CD4-positive, alpha-beta T cell treated with Interleukin-1 beta for 1 hour (primary cell): Measurements from ENCODE around the gene LCN2.

Experiments
- DNase-seq, 2 donors: peaks; one replicate each; pipeline ENCODE4 v3.0.0-alpha.2; 2020 to 2022

LCN2 gene

GRCh38 chr9:128115187-128116103 lies 33.8 kb upstream of the LCN2 start:
- DNase-seq = peak; percentile 22 to 76

DNA sequence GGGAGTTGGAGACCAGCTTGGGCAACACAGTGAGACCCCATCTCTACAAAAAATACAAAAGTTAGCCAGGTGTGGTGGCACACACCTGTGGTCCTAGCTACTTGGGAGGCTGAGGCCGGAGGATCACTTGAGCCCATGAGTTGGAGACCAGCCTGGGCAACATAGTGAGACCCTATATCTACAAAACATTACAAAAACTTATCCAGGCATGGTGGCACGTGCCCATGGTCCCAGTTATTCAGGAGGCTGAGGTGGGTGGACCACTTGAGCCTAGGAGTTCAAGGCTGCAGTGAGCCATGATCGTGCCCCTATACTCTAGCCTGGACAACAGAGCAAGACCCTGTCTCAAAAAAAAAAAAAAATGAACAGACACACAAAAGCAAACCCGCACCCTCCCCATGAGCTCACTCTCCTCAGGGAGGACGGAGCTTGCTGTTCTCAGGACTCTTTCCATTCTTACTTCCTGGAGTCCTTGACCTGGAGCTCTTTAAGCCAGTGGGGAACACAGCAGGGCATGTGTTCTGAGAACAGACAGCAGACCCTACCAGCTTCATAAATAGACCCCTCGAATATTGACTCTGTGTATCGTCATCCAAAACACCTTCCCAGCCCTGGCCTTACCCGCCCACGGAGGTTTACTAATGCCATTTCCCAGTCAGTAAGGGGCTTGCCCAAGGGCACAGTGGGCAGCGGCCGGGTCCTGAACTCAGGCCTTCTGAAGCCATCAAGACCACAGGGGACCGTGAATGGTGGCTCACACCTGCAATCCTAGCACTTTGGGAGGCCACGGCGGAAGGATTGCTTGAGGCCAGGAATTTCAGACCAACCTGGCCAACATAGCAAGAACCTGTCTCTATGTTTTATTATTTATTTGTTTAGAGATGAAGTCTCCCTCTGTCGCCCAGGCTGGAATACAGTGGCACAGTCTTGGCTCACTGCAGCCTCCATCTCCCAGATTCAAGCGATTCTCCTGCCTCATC lies 32.9 kb upstream of the LCN2 start:
- DNase-seq = no peak

DNA sequence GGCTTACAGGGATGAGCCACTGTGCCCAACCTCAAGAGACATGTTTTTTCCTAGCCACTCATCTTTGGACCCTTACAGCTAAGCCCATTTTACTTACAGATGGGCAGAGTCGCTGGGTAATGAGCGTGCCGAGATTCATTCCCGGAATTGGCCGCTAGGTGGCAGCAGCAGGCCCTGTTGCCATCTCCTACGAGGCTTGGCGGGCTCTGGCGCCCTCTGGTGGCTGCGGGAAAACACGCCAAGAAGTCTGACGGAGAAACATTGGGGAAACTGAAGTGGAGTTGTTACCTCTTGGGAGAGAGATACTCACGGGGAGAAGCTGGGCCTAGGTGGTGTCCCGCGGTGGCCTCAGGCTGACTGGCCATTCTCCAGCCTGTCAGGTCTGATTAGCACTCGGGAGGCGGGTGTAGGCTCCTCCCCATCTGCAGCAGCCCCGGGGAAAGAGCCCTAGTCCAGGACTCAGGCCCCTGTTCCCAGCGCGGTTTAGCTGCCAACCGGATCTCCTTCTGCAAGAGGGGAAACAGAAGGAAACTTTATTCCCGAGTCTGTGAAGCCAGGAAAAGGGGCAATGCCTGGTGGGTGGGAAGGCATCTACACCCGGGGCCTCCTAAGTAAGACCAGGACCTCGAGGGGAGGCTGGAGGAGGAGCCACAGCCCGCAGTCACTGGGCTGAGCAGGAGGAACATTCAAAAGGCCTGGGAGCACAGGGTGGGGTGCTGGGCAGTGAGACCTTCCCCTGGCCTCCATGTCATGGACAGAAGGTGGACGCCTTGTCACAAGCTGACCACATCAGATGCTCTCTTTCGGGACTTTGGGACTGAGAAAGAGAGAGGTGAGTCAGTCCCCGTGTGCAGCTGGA lies 31.4 kb upstream of the LCN2 start:
- DNase-seq = peak; percentile 91 to 94

GRCh38 chr9:128118472-128118857 lies 30.8 kb upstream of the LCN2 start:
- no peak for DNase-seq

DNA sequence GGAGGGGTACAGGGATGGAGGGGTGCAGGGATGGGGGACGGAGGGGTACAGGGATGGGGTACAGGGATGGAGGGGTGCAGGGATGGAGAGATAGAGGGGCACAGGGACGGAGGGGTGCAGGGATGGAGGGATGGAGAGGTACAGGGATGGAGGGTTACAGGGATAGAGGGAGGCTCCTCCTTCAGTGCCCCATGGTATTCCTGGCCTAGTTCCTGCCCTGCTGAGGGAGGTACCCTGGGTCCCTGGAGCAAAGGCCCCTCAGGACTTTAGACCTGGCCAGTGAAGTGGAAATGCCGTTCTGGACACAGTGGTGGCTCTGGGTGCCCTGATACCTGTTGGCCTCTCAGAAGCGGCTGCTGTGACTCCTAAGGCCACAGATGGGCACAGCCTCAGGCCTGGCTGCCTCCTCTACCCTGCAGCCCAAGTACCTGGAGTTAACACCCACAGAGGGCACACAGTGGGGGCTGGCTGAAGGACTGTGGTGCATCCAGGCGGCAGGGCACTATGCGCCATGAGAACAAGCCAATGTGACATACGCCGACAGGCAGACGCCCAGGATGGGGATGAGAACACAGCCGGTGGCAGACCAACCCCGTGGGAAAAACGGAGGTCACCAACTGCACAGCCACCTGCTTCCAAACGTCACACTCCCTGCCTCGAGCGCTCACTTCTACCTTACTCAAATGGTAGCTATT lies 30.1 kb upstream of the LCN2 start:
- DNase-seq = no peak

DNA sequence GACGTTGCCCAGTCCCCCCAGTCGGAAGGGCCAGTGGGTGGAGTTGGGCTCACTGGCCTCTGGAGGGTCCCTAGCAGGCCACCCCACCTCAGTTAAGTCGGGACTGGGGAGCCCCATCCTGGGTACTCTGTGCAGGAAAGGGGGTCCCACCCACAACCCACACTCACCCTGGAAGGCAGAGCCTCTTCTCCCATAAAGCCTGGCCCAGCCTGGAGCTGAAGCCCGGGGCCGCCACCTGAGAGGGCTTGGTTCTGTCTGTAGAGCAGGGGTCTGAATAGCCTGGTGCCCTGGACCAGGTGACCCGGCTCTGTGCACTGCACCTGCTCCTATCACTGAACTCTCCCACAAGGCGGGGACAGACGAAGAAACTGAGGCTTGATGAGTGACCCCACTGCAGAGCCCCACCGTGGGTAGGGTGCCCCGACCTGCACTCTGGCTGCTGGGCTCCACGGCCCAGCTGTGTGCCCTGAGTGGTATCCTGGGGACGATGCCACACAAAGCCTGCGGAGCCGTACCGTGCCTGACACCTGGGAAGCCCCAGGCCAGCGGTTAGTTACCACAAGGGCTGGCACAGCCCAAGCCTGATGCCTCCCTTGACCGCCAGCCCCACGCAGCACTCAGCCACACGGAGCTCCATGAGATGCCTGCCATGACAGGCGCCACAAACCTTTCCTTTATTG lies 29.1 kb upstream of the LCN2 start:
- DNase-seq = no peak

DNA sequence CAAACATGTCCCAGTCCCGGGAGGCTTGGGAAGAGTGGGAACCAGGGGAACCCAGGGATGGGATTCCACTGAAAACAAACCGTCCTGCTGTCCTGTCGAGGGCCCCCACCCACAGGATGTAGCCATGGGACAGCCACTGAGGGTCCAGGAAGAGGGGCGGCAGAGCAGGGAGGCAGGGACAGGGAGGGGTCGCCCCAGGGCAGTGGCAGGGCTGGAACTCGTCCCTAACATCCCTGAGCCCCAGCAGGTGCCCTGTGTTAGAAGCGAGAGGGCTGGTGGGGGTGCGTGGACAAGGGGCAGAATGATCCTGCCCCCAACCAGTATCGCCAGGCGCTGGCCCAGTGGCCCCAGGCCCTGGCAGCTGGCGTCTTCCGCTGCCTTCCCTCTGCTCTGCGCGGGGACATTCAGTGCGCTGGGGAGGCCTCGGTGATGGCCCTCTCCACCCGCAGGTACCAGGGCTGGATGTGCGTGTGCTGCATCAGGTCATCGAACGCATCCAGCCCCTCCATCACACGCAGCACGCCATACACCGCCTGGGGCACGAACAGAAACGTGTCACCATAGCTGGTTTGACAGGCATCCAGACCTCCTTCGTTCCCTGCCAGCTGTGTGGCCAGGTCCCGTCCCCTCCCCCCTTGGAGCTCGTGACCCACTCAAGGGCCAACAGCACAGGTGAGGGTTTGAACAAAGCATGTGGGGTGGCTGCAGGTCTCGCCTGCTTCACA lies 28.4 kb upstream of the LCN2 start:
- DNase-seq = no peak

DNA sequence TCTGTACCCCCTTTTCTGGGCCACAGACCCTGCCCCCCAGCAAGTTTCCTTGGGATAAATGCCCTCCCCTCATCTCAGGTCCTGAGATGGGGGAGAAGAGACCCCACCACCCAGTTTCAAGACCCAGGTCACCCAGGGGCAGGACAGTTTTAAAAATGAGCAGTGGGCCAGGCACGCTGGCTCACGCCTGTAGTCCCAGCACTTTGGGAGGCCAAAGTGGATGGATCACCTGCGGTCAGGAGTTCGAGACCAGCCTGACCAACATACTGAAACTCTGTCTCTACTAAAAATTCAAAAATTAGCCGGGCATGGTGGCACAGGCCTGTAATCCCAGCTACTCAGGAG lies 27.8 kb upstream of the LCN2 start:
- no peak for DNase-seq

- no peak for DNase-seq
These were observed 27.1 kb upstream of the LCN2 start for GRCh38 chr9:128121924-128122808.

- no peak for DNase-seq
These were observed 26.5 kb upstream of the LCN2 start for GRCh38 chr9:128122809-128123175.

DNA sequence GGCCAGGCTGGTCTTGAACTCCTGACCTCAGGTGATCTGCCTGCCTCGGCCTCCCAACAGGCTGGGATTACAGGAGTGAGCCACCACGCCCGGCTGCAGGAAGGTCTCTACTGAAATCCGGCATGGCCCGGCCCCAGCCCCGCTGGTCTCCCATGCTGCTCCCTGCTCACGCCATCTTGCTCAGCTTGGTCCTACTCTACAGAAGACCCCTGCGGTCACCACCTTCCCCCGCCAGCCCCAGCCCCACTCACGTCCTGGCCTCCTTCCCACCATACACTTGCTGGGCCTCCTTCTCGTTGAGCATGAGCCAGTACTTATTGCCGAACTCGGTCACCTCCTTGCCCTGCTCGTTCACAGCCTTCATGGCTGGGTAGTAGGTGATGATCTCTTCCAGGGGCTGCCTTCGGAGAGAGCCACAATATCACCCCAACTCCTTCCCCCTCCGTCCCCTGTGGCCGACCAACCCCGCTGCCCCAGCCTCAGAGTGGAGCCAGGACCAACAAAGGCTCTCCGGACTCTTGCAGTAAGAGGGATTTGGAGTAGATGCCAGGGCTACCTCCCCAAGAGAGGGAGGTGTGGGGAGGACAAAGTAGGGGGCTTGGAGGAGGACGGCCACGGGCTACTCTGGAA lies 25.7 kb upstream of the LCN2 start:
- no peak for DNase-seq

GRCh38 chr9:128124451-128124850 lies 24.8 kb upstream of the LCN2 start:
- no peak for DNase-seq

DNA sequence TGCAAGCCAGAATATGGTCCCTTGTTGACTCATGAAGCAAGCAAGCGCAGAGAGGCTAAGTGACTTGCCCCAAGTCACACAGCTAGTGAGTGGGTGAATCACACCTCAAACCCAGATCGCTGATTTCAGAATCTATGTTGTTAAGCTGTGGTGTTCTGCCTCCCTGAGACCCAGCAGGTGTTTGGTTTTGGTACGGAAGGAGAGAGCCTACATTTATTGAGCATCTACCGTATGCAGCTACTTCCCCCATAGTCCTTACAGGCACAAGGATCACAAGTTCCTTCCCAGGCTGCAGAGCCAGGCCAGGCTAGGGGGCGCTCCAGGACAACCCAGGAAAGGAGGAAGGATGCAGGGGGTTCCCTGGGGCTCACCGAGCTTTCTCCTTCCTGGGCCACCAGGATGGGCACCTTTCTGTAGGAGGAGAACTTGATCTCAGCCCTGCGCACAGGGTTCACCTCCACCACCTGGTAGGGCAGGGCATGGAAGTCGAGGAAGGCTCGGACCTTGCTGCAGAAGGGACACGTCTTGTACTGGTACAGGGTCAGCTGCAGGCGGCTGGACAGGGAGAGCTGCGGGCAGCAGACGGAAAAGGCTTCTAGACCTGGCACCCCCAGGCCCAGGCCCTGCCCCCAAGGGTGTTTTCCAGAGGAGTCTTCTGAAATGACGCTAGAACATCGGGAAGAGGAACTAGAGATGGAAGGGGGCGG lies 24.2 kb upstream of the LCN2 start:
- DNase-seq = peak; percentile 40 to 52

DNA sequence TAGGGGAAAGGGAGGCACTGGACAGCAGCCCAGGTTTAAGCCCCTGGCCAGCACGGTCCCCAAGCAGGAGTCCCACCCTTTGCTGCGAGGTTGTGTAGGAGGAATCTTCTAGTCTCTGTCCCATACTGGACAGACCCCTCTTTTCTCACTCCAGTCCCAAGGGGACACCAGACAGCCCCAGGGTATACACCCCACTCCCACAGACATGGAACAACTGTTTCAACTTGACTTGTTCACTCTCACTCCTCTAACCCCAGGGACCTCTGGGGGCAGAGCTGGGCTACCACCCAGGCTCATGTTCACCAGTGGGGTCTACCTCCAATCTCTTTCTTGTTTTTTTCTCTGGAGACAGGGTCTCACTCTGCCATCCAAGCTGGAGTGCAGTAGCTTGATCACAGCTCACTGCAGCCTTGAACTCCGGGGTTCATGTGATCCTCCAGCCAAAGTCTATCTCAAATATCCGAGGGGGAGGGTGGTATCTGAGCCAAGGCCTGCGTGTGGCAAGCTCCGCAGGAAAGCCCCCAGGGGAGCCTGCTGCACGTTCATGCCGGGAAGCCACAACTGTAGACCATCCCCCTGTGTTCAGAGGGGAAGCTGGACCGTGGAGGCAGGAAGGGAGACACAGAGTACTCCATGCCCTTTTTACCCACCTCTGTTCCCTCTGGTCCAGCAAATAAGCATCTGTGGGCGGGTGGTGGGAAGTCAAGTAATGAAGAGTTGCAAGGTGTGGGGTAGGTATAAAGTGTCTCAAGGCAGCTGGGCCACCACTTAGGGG lies 23.5 kb upstream of the LCN2 start:
- no peak for DNase-seq

DNA sequence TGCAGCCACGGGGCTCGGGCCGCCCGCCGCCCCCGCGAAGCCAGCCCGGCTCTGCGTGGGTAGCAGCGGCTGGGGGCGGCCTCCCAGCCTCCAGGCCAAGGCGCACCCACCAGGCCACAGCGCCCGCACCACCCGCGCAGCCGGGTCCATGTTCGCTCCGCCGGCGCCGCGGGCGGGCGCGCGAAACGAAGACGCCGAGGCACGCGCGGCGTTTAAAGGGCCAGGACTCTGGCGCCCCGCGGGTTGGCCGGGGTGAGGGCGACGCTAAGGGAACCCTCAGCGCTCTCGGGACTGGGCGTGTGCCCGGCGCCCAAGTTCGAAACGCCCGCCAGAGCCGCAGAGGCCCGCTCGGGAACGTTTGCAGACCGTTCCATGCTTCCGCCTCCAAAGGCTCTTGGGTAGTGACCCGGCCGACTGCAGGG lies 21.7 kb upstream of the LCN2 start, which contains the start of gene PTGES2:
TSS of gene PTGES2 (minus strand) at position 162 of the 422 bp plus-strand sequence. CDS start at position 150, 12 bp downstream.
- peak; percentile 83 to 87 for DNase-seq

- DNase-seq = peak; percentile 86 to 91
These were observed 21.0 kb upstream of the LCN2 start for GRCh38 chr9:128127990-128128835.
